SK-N-MC (cell line): ENCODE data around the gene SDK1.

ENCODE experiments used
- EZH2 ChIP-seq: fragments of 200-600 bp; sonication (generic); IDR thresholded peaks from one replicate; pipeline ENCODE4 v1.6.1; 2017; ENCODE audit warnings: antibody characterized with exemption
- POLR2AphosphoS5 ChIP-seq: IDR thresholded peaks from 2 replicates; pipeline ENCODE4 v1.6.1; 2012; ENCODE audit warnings: mild to moderate bottlenecking, low read depth, low read length, borderline replicate concordance

DNA sequence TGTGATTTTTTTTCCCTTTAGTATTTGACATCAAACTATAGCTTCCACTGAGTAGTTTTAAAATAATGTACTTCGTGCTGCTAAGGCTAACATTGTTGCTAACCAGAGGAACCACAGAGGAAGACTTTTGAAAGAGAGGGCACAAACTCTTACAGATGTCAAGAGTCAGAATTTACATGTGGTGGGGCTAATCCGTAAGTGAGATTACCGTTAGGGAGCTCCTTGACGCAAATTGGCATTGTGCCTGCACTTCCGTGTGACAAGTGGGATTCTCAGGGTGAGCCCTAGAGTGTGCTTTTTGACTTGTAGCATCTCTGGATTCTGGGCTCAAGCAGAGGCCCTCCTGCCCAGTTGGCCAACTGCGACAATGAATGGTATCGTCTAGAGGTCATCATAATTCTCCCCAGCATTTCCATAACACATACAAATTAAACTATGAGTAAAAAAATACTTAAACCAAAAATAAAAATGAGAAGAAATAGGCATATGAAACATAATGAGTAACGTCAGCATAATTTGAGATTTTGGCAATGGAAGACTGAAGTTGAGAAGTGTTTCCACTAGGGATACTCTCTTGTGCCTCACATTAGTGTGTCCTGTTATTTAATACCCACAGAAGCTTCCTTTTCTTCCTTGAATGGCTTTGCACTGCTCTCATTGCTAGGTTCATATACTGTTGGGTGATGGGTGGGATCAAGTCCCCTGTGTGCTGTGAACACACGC lies 164.0 kb downstream of the SDK1 start:
- TF ChIP-seq POLR2AphosphoS5 (no peak), EZH2 (no peak)
